ENCODE data around the gene KCNK7. TPM values are rescaled to one million over a fixed set of nuclear protein-coding genes. Genes with fewer than 3 reads are reported as not detected.
A peak's percentile ranks its signal among the peaks of the same experiment; 100 is the strongest.

Gene KCNK7
- total RNA-seq, 1 donor = 0.09 TPM

DNA sequence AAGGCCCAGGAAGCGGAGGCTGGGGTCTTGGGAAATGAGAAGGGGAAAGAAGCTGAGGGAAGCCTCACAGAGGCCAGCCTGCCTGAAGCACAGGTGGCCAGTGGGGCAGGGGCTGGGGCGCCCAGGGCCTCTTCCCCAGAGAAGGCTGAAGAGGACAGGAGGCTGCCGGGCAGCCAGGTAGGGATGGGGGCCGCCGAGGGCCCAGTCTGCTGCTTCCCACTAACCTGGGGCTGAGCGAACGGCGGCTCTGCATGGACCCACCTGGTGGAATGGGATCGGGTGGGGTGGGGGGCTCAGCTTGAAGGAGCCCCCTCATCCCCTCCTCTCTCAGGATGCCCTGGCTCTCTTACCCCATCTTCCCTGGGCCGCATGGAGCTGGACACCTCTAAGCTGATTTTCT, 12.0 kb downstream of the KCNK7 start:
- no peak for DNase-seq (ENCODE audit: low read depth)
- no peak overlapping the region for H3K4me3 ChIP-seq (ENCODE audit: low read depth, low read length)
- no peak for TF ChIP-seq CTCF (IDR thresholded peaks at IDR 0.05; ENCODE audit: insufficient read depth, low read length)

DNA sequence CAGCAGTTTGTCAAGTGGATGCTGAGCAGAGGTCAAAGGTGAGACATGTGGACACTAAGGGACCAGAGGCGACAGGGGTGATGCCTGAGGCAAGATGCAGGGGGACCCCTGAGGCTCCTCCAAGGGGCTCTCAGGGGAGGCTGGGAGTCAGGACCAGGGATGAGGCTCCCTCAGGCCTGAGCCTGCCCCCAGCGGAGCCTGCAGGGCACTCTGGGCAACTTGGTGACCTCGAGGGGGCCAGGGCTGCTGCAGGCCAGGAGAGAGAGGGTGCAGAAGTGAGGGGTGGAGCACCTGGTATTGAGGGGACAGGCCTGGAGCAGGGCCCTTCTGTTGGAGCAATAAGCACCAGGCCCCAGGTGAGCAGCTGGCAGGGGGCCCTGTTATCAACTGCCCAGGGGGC, 13.7 kb downstream of the KCNK7 start:
- no peak overlapping the region for H3K4me3 ChIP-seq (ENCODE audit: low read depth, low read length)
- DNase-seq (ENCODE audit: low read depth) = no peak

DNA sequence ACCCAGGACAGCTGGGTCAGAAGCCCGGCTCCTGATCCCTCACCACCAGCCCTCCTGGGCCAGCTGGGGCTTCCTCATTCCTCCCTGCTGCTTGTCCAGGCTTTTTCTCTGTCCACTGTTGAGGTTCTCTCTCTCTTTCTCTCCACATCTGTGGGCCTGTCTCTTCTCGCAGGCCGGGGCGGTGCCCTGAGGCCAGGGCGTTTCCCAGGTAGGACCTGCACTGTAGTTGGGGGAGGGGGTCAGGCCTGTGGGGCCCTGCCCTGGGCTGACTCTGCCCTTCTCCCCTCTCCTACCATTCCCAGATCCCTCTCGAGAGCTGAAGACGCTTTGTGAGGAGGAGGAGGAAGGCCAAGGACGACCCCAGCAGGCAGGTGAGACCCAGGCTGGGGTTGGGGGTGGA, 14.8 kb downstream of the KCNK7 start:
- no peak overlapping the region for H3K4me3 ChIP-seq (ENCODE audit: low read depth, low read length)
- DNase-seq (ENCODE audit: low read depth) = no peak
- TF ChIP-seq CTCF (IDR thresholded peaks at IDR 0.05; ENCODE audit: insufficient read depth, low read length) = no peak

More for the DNA sequence above, 13.7 kb downstream of the KCNK7 start:
- TF ChIP-seq CTCF (IDR thresholded peaks at IDR 0.05; ENCODE audit: insufficient read depth, low read length) = no peak

DNA sequence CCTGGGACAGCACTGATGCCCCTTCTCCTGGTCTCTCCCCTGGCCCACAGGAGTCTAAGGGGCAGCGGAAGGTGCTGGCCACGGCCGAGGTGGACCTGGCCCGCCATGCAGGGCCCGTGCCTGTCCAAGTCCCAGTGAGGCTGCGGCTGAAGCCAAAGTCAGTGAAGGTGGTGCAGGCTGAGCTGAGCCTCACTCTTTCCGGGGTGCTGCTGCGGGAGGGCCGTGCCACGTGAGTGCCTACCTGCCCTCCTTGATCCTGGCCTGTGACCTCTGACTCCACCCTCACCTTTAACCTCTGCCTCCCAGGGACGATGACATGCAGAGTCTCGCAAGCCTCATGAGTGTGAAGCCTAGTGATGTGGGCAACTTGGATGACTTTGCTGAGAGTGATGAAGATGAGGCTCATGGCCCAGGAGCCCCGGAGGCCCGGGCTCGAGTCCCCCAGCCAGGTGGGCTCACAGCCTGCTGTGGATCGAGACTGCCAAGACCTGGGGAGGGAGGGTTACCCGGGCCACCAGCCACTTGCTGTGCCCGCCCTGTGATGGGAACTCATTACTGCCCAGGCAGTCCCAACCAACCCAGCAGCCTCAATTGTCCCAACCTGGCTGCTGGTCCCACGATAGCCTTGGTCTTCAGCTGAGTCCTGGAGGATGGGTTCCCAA, 15.4 kb downstream of the KCNK7 start:
- TF ChIP-seq CTCF (IDR thresholded peaks at IDR 0.05; ENCODE audit: insufficient read depth, low read length) = no peak
- no peak overlapping the region for H3K4me3 ChIP-seq (ENCODE audit: low read depth, low read length)
- no peak for DNase-seq (ENCODE audit: low read depth)

DNA sequence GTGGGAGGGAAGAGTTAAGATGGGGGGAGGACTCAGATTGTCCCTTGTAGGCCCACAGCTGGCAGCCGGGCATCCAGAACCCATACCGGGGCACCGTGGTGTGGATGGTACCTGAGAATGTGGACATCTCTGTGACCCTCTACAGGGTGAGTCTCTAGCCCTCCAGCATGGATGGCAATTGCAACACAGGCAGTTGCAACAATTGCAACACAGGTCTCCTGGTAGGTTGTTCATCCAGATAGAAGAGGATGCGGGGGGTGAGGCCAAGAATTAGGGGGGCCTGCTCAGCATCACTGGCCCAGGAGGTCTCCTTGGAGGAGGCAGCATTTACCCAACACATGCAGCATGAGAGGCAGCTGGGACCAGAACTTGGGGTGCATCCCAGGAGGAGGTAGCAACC, 16.3 kb downstream of the KCNK7 start:
- TF ChIP-seq CTCF (IDR thresholded peaks at IDR 0.05; ENCODE audit: insufficient read depth, low read length) = no peak

DNA sequence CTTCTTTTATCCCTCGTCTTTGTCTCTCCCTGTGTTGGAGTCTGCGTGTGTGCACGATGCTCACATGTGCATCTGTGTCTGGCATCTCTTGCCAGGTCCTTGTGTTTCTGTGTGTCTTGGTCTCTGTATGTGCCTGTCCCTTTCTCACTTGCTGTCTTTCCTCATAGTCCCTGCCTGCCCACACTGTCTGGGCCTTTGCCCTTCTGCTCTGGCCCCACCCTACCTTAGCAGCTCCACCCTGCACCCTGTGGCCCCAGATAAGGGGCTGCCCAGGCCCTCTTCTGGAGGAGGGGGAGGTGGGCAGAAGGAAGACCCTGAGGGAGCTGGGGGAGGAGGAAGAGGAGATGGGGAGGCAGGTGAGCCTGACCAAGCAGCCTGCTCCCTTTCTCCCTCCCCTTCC, 16.9 kb downstream of the KCNK7 start:
- no peak overlapping the region for H3K4me3 ChIP-seq (ENCODE audit: low read depth, low read length)
- DNase-seq (ENCODE audit: low read depth) = no peak
- TF ChIP-seq CTCF (IDR thresholded peaks at IDR 0.05; ENCODE audit: insufficient read depth, low read length) = no peak

More for the DNA sequence above, 16.3 kb downstream of the KCNK7 start:
- DNase-seq (ENCODE audit: low read depth) = no peak
- no peak overlapping the region for H3K4me3 ChIP-seq (ENCODE audit: low read depth, low read length)

- no peak for DNase-seq (ENCODE audit: low read depth)
- TF ChIP-seq CTCF (IDR thresholded peaks at IDR 0.05; ENCODE audit: insufficient read depth, low read length) = no peak
- H3K4me3 ChIP-seq (ENCODE audit: low read depth, low read length) = peak overlapping the region; percentile 81
Measured at GRCh38 chr11:65578134-65578533, 17.5 kb downstream of the KCNK7 start.
